ENCODE results near the gene SPG11. TPM values are rescaled to one million over a fixed set of nuclear protein-coding genes. Genes with fewer than 3 reads are reported as not detected.

SPG11 gene
- total RNA-seq, 1 experiment from 2014 or later = 38.3 TPM

- no peaks in the 10 kb centered on the region; a peak in 1 of 7 replicates for H3K36me3 Mint-ChIP-seq (ENCODE audit: insufficient read depth in 1 of 3, low read depth in 3 of 3)
- Histone ChIP-seq H3K79me1 (ENCODE audit: insufficient read depth, low read depth, low read length, poor library complexity, severe bottlenecking) (no peaks in the 10 kb centered on the region), H2BK15ac (ENCODE audit: low read depth, low read length) (no peak overlapping the region), H2BK5ac (ENCODE audit: insufficient read length, low read length) (no peak overlapping the region), H3K79me2 (ENCODE audit: insufficient read depth, low read length) (no peaks in the 10 kb centered on the region), H4K8ac (replicated peaks; ENCODE audit: insufficient read length, low read depth, low read length) (no peak overlapping the region), H2AK5ac (ENCODE audit: insufficient read length, low read length) (no peak overlapping the region), H3K4me2 (ENCODE audit: insufficient read depth, insufficient read length, low read length) (no peak overlapping the region), H4K91ac (ENCODE audit: insufficient read length, low read depth, low read length) (no peak overlapping the region), H3K18ac (ENCODE audit: insufficient read length, low read depth, low read length) (no peak overlapping the region), H2BK12ac (ENCODE audit: insufficient read length, low read depth, low read length) (no peak overlapping the region), H3K4me1 (ENCODE audit: insufficient read depth, low read length) (no peaks in the 10 kb centered on the region), H4K5ac (ENCODE audit: insufficient read length, low read depth, low read length) (no peak overlapping the region), H4K20me1 (ENCODE audit: control insufficient read depth, insufficient read depth, insufficient read length) (no peaks in the 10 kb centered on the region), H2BK120ac (ENCODE audit: low read depth, low read length, poor library complexity, severe bottlenecking) (no peak overlapping the region), H3K4ac (ENCODE audit: low read depth, low read length) (no peak overlapping the region), H2BK20ac (ENCODE audit: low read depth, low read length, poor library complexity, severe bottlenecking) (no peak overlapping the region), H3K56ac (ENCODE audit: insufficient read length, low read depth, low read length) (no peak overlapping the region), H3K9ac (ENCODE audit: extremely low read depth, insufficient read length, low read length) (no peak overlapping the region), H3K23me2 (ENCODE audit: insufficient read length, low read depth, low read length, poor library complexity, severe bottlenecking) (no peaks in the 10 kb centered on the region), H3K27me3 (ENCODE audit: insufficient read depth, low read length) (no peaks in the 10 kb centered on the region), H3K9me3 (ENCODE audit: control insufficient read depth, low read depth, low read length) (no peaks in the 10 kb centered on the region), H3K14ac (ENCODE audit: insufficient read depth, low read length) (no peak overlapping the region), H3T11ph (ENCODE audit: low read length) (no peak overlapping the region), H3K23ac (ENCODE audit: insufficient read length, low read depth, low read length) (no peak overlapping the region), H3K27ac (ENCODE audit: insufficient read length, low read depth, low read length) (no peak overlapping the region), H2AFZ (ENCODE audit: low read length) (no peak overlapping the region)
- no peak overlapping the region; a peak in 1 of 7 replicates for H3K27ac Mint-ChIP-seq
- H3K27me3 Mint-ChIP-seq (ENCODE audit: low read depth) = peaks cover 3% of the 10 kb centered on the region
- H3K4me3 Mint-ChIP-seq = no peak overlapping the region
- no peaks in the 10 kb centered on the region for H3K9me3 Mint-ChIP-seq
- no CpG with 5 or more reads among the region's 7 CpGs for WGBS (ENCODE audit: extremely low coverage, insufficient read length, low lambda C conversion rate)
- peaks cover 3 to 8% of the 10 kb centered on the region in 2 experiments; a peak in 3 of 4 replicates for H3K4me1 Mint-ChIP-seq
- DNase-seq = no peak
- TF ChIP-seq, protein P1, sequence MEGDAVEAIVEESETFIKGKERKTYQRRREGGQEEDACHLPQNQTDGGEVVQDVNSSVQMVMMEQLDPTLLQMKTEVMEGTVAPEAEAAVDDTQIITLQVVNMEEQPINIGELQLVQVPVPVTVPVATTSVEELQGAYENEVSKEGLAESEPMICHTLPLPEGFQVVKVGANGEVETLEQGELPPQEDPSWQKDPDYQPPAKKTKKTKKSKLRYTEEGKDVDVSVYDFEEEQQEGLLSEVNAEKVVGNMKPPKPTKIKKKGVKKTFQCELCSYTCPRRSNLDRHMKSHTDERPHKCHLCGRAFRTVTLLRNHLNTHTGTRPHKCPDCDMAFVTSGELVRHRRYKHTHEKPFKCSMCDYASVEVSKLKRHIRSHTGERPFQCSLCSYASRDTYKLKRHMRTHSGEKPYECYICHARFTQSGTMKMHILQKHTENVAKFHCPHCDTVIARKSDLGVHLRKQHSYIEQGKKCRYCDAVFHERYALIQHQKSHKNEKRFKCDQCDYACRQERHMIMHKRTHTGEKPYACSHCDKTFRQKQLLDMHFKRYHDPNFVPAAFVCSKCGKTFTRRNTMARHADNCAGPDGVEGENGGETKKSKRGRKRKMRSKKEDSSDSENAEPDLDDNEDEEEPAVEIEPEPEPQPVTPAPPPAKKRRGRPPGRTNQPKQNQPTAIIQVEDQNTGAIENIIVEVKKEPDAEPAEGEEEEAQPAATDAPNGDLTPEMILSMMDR (conservative IDR thresholded peaks at IDR 0.05) = no peak
These were observed 13.2 kb upstream of the SPG11 start for GRCh38 chr15:44676676-44677075.
